HCT116 (cell line): ENCODE results near the gene TRPC5OS. TPM values are rescaled to one million over a fixed set of nuclear protein-coding genes. Genes with fewer than 3 reads are reported as not detected.

Experiments used
- ATAC-seq: fragments of 200-7000 bp; cut with Tn5 transposase; 2 replicates; pipeline ENCODE4 v1.9.1; 2020; ENCODE audit warnings: mild to moderate bottlenecking, moderate library complexity
- BruUV-seq: library from RNA; stranded (reverse); fragments of 400-500 nt; replicated peaks from 2 replicates; lab custom pipeline; 2021; lab: Mats Ljungman, UMichigan
- CTCF ChIA-PET: fragments of 300-600 bp; sonication (Branson Sonifier 250); formaldehyde crosslinking; loops from one replicate; lab custom pipeline; 2021; ENCODE audit warnings: antibody characterized with exemption; lab: Charles Lee
- POLR2A ChIA-PET: fragments of 300-600, 350-600 bp; sonication (Branson Sonifier 250); formaldehyde crosslinking; loops from one replicate; lab custom pipeline; 2021; ENCODE audit warnings: antibody characterized with exemption; lab: Charles Lee
- RAD21 ChIA-PET, 2 experiments: fragments of 300-600 bp; sonication (Branson Sonifier 250); formaldehyde crosslinking; loops; one replicate each; lab custom pipeline; 2023; ENCODE audit warnings: low total read pairs in 2 of 2; ENCODE audit not compliant: uncharacterized antibody in 2 of 2, unreplicated experiment in 2 of 2, low non-redundant PET in 1 of 2; lab: Charles Lee
- DNase-seq: peaks from one replicate; pipeline ENCODE4 v3.0.0-alpha.2; 2010; ENCODE audit warnings: low read depth, low spot score
- H2AFZ ChIP-seq: fragments of 200-600 bp; shearing (Covaris generic), sonication (generic); 2 replicates; pipeline ENCODE4 v1.6.1; 2017; ENCODE audit warnings: low read depth, mixed run types, mixed read lengths, antibody characterized with exemption, low read length; ENCODE audit not compliant: poor library complexity, severe bottlenecking
- H3K27ac ChIP-seq: 2 replicates; pipeline ENCODE4 v1.5.1; 2012; ENCODE audit warnings: low read depth, low read length
- H3K27me3 ChIP-seq: fragments of 200-600 bp; sonication (generic); 2 replicates; pipeline ENCODE4 v1.6.1; 2016; ENCODE audit warnings: mixed run types, low read length, mixed read lengths; ENCODE audit not compliant: insufficient read depth
- H3K36me3 ChIP-seq, 2 experiments: fragments of 200-500 bp in 1 of 2; fragments of 200-600 bp in 1 of 2; sonication (Bioruptor generic) in 1 of 2; sonication (generic) in 1 of 2; 2 replicates each; pipeline versions ENCODE4 v1.5.1 to v1.6.1; 2014 to 2016; ENCODE audit warnings: low read length in 2 of 2, inconsistent platforms in 1 of 2, mixed read lengths in 1 of 2, mixed run types in 1 of 2; ENCODE audit not compliant: insufficient read depth in 2 of 2, control insufficient read depth in 1 of 2
- H3K4me1 ChIP-seq, 2 experiments: fragments of 200-600 bp in 1 of 2; sonication (generic) in 1 of 2; 2 replicates each; pipeline versions ENCODE4 v1.5.1 to v1.6.1; 2012 to 2017; ENCODE audit warnings: low read length in 2 of 2, inconsistent platforms in 1 of 2, mild to moderate bottlenecking in 1 of 2, mixed read lengths in 1 of 2, mixed run types in 1 of 2, moderate library complexity in 1 of 2; ENCODE audit not compliant: insufficient read depth in 2 of 2, control insufficient read depth in 1 of 2
- H3K4me2 ChIP-seq: fragments of 200-600 bp; sonication (generic); 2 replicates; pipeline ENCODE4 v1.6.1; 2017; ENCODE audit warnings: mixed run types, low read length, mixed read lengths
- H3K4me3 ChIP-seq, 2 experiments: fragments of 200-600 bp in 1 of 2; sonication (generic) in 1 of 2; replicated peaks in 1 of 2; 2 replicates each; pipeline ENCODE4 v1.5.1; 2011 to 2016; ENCODE audit warnings: low read length in 2 of 2, control low read depth in 1 of 2, low read depth in 1 of 2, mild to moderate bottlenecking in 1 of 2, mixed read lengths in 1 of 2, mixed run types in 1 of 2
- H3K79me2 ChIP-seq: fragments of 200-600 bp; sonication (generic); 2 replicates; pipeline ENCODE4 v1.6.1; 2017; ENCODE audit warnings: mild to moderate bottlenecking, mixed run types, low read length, moderate library complexity, mixed read lengths; ENCODE audit not compliant: insufficient read depth
- H3K9ac ChIP-seq: fragments of 200-600 bp; sonication (generic); 2 replicates; pipeline ENCODE4 v1.6.1; 2016; ENCODE audit warnings: low read length, mixed read lengths
- H3K9me2 ChIP-seq: fragments of 200-600 bp; sonication (generic), shearing (Covaris generic); 2 replicates; pipeline ENCODE4 v1.6.1; 2017; ENCODE audit warnings: mixed run types, mild to moderate bottlenecking, moderate library complexity; ENCODE audit not compliant: insufficient read depth
- H3K9me3 ChIP-seq, 2 experiments: fragments of 200-500 bp in 1 of 2; fragments of 200-600 bp in 1 of 2; sonication (Bioruptor generic) in 1 of 2; sonication (generic) in 1 of 2; 2 replicates each; pipeline ENCODE4 v1.6.1; 2014 to 2017; ENCODE audit warnings: low read length in 2 of 2, mixed read lengths in 2 of 2, inconsistent platforms in 1 of 2, low read depth in 1 of 2, mild to moderate bottlenecking in 1 of 2, mixed run types in 1 of 2, moderate library complexity in 1 of 2; ENCODE audit not compliant: control insufficient read depth in 1 of 2, insufficient read depth in 1 of 2
- H4K20me1 ChIP-seq: fragments of 200-600 bp; sonication (generic), shearing (Covaris generic); 2 replicates; pipeline ENCODE4 v1.6.1; 2017; ENCODE audit warnings: mixed run types, mild to moderate bottlenecking, moderate library complexity; ENCODE audit not compliant: insufficient read depth
- CTCF ChIP-seq, 3 experiments: fragments of 200-600 bp in 1 of 3; sonication (generic) in 1 of 3; IDR thresholded peaks in 2 of 3; conservative IDR thresholded peaks in 1 of 3; 2 replicates each; pipeline ENCODE4 v1.5.1; 2012 to 2017; ENCODE audit warnings: low read depth in 2 of 3, low read length in 2 of 3, antibody characterized with exemption in 1 of 3, borderline replicate concordance in 1 of 3, control low read depth in 1 of 3, mild to moderate bottlenecking in 1 of 3, mixed read lengths in 1 of 3, mixed run types in 1 of 3, moderate library complexity in 1 of 3; ENCODE audit not compliant: insufficient read depth in 1 of 3
- EGR1 ChIP-seq: IDR thresholded peaks from 2 replicates; pipeline ENCODE4 v1.6.1; 2012; ENCODE audit warnings: low read depth
- EZH2 ChIP-seq: fragments of 200-600 bp; sonication (generic); IDR thresholded peaks from 2 replicates; pipeline ENCODE4 v1.6.1; 2017; ENCODE audit warnings: antibody characterized with exemption, mixed run types
- JUND ChIP-seq: IDR thresholded peaks from 2 replicates; pipeline ENCODE4 v1.6.1; 2012
- POLR2AphosphoS5 ChIP-seq: IDR thresholded peaks from 2 replicates; pipeline ENCODE4 v1.6.1; 2011; ENCODE audit warnings: mild to moderate bottlenecking, low read depth, low read length, moderate library complexity
- RAD21 ChIP-seq: IDR thresholded peaks from 2 replicates; pipeline ENCODE4 v1.6.1; 2012; ENCODE audit warnings: low read depth, mild to moderate bottlenecking
- SIN3A ChIP-seq: IDR thresholded peaks from 2 replicates; pipeline ENCODE4 v1.6.1; 2012; ENCODE audit warnings: low read depth
- SRF ChIP-seq: IDR thresholded peaks from 2 replicates; pipeline ENCODE4 v1.6.1; 2012; ENCODE audit warnings: low read depth
- intact Hi-C: fragments of 100-400 bp; cut with micrococcal nuclease; formaldehyde crosslinking; loops from 2 replicates; pipeline ENCODE4 v1.10.0; 2022
- total RNA-seq: library from RNA; stranded (reverse); gene quantifications from one replicate; pipeline ENCODE4 v1.2.1, GENCODE V29; 2021; ENCODE audit not compliant: unreplicated experiment
- TF ChIP-seq, protein P1 (sequence below): IDR thresholded peaks from 2 replicates; pipeline ENCODE4 v1.6.1; 2011; ENCODE audit warnings: mild to moderate bottlenecking, low read length, moderate library complexity; ENCODE audit not compliant: insufficient replicate concordance; ENCODE audit errors: extremely low read depth
- TF ChIP-seq, protein P2 (sequence below): IDR thresholded peaks from 2 replicates; pipeline ENCODE4 v1.6.1; 2012
- TF ChIP-seq, protein P3 (sequence below): IDR thresholded peaks from 2 replicates; pipeline ENCODE4 v1.6.1; 2012

Gene TRPC5OS
- total RNA-seq, 1 experiment from 2014 or later = 0.07 TPM

DNA sequence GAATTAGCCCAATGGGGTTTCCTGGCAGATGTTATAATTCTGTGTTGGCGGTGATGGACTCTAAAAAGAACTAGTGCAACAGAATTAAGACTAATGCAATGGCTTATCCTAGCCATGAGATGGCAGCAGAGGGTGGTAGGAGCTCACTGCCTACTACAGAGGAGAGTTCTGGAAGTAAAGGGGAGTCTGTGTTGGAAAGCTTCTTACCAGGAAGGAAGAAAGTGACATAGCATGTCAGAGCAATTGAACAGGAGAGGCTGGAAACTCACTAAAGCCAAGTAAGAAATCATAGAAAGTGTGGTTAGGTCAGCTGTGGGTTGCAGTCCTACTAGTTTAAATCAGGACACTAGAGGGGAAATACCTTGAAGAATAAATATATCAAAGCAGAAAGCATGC, 6.3 kb upstream of the TRPC5OS start:
- TF ChIP-seq RAD21 (peak; percentile 63), CTCF (IDR thresholded peaks at IDR 0.05 in 2 of 3, conservative IDR thresholded peaks at IDR 0.05 in 1 of 3; ENCODE audit: borderline replicate concordance in 1 of 3, insufficient read depth in 1 of 3, low read depth in 2 of 3, low read length in 2 of 3) (peak; percentile 37 to 58 (median 50); a peak in 5 of 6 replicates)
- TF ChIP-seq, protein P1, sequence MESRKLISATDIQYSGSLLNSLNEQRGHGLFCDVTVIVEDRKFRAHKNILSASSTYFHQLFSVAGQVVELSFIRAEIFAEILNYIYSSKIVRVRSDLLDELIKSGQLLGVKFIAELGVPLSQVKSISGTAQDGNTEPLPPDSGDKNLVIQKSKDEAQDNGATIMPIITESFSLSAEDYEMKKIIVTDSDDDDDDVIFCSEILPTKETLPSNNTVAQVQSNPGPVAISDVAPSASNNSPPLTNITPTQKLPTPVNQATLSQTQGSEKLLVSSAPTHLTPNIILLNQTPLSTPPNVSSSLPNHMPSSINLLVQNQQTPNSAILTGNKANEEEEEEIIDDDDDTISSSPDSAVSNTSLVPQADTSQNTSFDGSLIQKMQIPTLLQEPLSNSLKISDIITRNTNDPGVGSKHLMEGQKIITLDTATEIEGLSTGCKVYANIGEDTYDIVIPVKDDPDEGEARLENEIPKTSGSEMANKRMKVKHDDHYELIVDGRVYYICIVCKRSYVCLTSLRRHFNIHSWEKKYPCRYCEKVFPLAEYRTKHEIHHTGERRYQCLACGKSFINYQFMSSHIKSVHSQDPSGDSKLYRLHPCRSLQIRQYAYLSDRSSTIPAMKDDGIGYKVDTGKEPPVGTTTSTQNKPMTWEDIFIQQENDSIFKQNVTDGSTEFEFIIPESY = no peak
- Histone ChIP-seq H3K9me3 (no peaks in the 10 kb centered on the region), H3K27me3 (no peaks in the 10 kb centered on the region), H3K27ac (no peak overlapping the region), H3K9ac (no peak overlapping the region), H4K20me1 (no peaks in the 10 kb centered on the region), H3K4me1 (no peaks in the 10 kb centered on the region), H3K4me3 (no peak overlapping the region), H2AFZ (no peak overlapping the region), H3K9me2 (no peaks in the 10 kb centered on the region), H3K36me3 (no peaks in the 10 kb centered on the region), H3K4me2 (no peak overlapping the region), H3K79me2 (no peaks in the 10 kb centered on the region)
- intact Hi-C loops = loop anchor here (2.0 to 5.0 kb wide), 2 partner anchors 175 to 773 kb away; no protein-coding TSS in a partner anchor
- ChIA-PET POLR2A (no interaction called here), CTCF (interaction anchor here (0.6 to 1.3 kb wide), 5 partner anchors 157 to 772 kb away, joined by 3 to 6 read pairs (median 4); no protein-coding TSS in a partner anchor), RAD21 (no interaction called here)
- ATAC-seq (peak; percentile 88), DNase-seq (peak; percentile 16)
- BruUV-seq = no TSS peak

DNA sequence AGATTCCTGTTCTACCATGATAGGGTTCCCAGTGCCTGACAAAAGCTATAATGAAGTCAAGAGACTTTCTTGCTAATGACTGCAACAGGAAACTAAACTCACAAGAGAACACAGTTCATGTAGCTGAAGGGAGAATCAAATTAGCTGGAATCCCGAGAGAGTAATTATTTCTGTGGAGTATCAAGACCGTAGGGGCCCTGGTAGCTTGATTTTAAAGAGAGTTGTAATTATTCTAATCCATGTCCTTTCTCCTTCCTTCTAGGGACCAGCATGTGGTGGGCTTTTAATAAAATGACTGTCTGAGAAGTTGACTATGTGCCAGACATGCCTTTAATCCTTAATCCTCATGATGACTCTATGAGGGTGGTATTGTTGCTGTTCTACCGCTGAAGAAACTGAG, 1.7 kb upstream of the TRPC5OS start:
- no peaks in the 10 kb centered on the region for H4K20me1 ChIP-seq
- CTCF ChIA-PET = no interaction called here
- H3K27ac ChIP-seq = no peak overlapping the region
- ATAC-seq (no peak), DNase-seq (no peak)
- H3K9me2 ChIP-seq = no peaks in the 10 kb centered on the region
- no peaks in the 10 kb centered on the region for H3K36me3 ChIP-seq
- H3K4me2 ChIP-seq = no peak overlapping the region
- H3K9me3 ChIP-seq = no peaks in the 10 kb centered on the region
- no peak for TF ChIP-seq SRF
- no peak for TF ChIP-seq EZH2
- TF ChIP-seq CTCF (IDR thresholded peaks at IDR 0.05 in 2 of 3, conservative IDR thresholded peaks at IDR 0.05 in 1 of 3; ENCODE audit: borderline replicate concordance in 1 of 3, insufficient read depth in 1 of 3, low read depth in 2 of 3, low read length in 2 of 3) = no peak
- no peak for TF ChIP-seq POLR2AphosphoS5
- TF ChIP-seq, protein P2, sequence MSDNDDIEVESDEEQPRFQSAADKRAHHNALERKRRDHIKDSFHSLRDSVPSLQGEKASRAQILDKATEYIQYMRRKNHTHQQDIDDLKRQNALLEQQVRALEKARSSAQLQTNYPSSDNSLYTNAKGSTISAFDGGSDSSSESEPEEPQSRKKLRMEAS = no peak
- no peak for TF ChIP-seq EGR1
- TF ChIP-seq SIN3A = no peak
- TF ChIP-seq RAD21 = no peak
- TF ChIP-seq, protein P3, sequence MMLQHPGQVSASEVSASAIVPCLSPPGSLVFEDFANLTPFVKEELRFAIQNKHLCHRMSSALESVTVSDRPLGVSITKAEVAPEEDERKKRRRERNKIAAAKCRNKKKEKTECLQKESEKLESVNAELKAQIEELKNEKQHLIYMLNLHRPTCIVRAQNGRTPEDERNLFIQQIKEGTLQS = no peak
- no peak for TF ChIP-seq JUND
- TF ChIP-seq, all 23 proteins: peak for 0
- H3K79me2 ChIP-seq = no peaks in the 10 kb centered on the region
- H3K27me3 ChIP-seq = no peaks in the 10 kb centered on the region
- POLR2A ChIA-PET = no interaction called here
- H3K4me1 ChIP-seq = no peaks in the 10 kb centered on the region
- no peak overlapping the region for H3K4me3 ChIP-seq
- no peak overlapping the region for H2AFZ ChIP-seq
- RAD21 ChIA-PET = no interaction called here
- no TSS peak for BruUV-seq
- intact Hi-C loops = no loop called here
- no peak overlapping the region for H3K9ac ChIP-seq
